ENCODE results near the gene ZNF444.
"Not testable (repeated sequence)": the region's sequence is repeated elsewhere in the genome, so short reads cannot be mapped to it uniquely, and the experiment has no call there.

DNA sequence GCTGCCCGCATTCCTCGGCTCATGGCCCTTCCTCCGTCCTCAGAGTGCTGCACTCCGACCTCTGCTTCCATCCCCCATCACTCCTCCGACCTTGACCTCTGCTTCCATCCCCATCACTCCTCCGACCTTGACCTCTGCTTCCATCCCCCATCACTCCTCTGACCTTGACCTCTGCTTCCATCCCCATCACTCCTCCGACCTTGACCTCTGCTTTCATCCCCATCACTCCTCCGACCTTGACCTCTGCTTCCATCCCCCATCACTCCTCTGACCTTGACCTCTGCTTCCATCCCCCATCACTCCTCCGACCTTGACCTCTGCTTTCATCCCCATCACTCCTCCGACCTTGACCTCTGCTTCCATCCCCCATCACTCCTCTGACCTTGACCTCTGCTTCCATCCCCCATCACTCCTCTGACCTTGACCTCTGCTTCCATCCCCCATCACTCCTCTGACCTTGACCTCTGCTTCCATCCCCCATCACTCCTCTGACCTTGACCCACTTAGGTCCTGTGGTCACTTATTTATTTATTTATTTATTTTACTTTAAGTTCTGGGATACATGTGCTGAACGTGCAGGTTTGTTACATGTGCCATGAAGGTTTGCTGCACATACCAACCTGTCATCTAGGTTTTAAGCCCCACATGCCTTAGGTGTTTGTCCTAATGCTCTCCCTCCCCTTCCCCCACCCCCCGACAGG, 8.0 kb downstream of the ZNF444 start:
- TF ChIP-seq, protein P1, sequence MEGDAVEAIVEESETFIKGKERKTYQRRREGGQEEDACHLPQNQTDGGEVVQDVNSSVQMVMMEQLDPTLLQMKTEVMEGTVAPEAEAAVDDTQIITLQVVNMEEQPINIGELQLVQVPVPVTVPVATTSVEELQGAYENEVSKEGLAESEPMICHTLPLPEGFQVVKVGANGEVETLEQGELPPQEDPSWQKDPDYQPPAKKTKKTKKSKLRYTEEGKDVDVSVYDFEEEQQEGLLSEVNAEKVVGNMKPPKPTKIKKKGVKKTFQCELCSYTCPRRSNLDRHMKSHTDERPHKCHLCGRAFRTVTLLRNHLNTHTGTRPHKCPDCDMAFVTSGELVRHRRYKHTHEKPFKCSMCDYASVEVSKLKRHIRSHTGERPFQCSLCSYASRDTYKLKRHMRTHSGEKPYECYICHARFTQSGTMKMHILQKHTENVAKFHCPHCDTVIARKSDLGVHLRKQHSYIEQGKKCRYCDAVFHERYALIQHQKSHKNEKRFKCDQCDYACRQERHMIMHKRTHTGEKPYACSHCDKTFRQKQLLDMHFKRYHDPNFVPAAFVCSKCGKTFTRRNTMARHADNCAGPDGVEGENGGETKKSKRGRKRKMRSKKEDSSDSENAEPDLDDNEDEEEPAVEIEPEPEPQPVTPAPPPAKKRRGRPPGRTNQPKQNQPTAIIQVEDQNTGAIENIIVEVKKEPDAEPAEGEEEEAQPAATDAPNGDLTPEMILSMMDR (IDR thresholded peaks at IDR 0.05): not testable (repeated sequence)
- TF ChIP-seq POLR2A (IDR thresholded peaks at IDR 0.05): not testable (repeated sequence)
